Trophoblast cell (in vitro differentiated cells and primary cell): Measurements from ENCODE around the gene CAAP1.

Experiments used
- DNase-seq, 2 donors: peaks; one replicate each; pipeline ENCODE4 v3.0.0-alpha.2; 2016
- H2AFZ ChIP-seq: 2 replicates; pipeline ENCODE4 v1.6.1; 2013; ENCODE audit warnings: low read length, moderate library complexity, mild to moderate bottlenecking; ENCODE audit not compliant: insufficient read depth, poor library complexity
- H2AK5ac ChIP-seq: 2 replicates; pipeline ENCODE4 v1.6.1; 2013; ENCODE audit warnings: mild to moderate bottlenecking, low read length
- H2BK120ac ChIP-seq: 2 replicates; pipeline ENCODE4 v1.6.1; 2013; ENCODE audit warnings: low read length, mild to moderate bottlenecking, moderate library complexity; ENCODE audit not compliant: insufficient read depth, poor library complexity
- H2BK12ac ChIP-seq: 2 replicates; pipeline ENCODE4 v1.6.1; 2013; ENCODE audit warnings: mild to moderate bottlenecking, low read length, moderate library complexity
- H2BK5ac ChIP-seq: 2 replicates; pipeline ENCODE4 v1.6.1; 2013; ENCODE audit warnings: low read length, low read depth, moderate library complexity, mild to moderate bottlenecking; ENCODE audit not compliant: poor library complexity
- H3K14ac ChIP-seq: 2 replicates; pipeline ENCODE4 v1.6.1; 2013; ENCODE audit warnings: mild to moderate bottlenecking, low read length
- H3K18ac ChIP-seq: 2 replicates; pipeline ENCODE4 v1.6.1; 2013; ENCODE audit warnings: mild to moderate bottlenecking, low read length
- H3K23ac ChIP-seq: 2 replicates; pipeline ENCODE4 v1.6.1; 2013; ENCODE audit warnings: low read length
- H3K27ac ChIP-seq: 2 replicates; pipeline ENCODE4 v1.5.1; 2013; ENCODE audit warnings: low read depth, mild to moderate bottlenecking, inconsistent platforms, low read length, moderate library complexity
- H3K27me3 ChIP-seq: 2 replicates; pipeline ENCODE4 v1.6.1; 2013; ENCODE audit warnings: inconsistent platforms, mild to moderate bottlenecking, low read length, moderate library complexity; ENCODE audit not compliant: insufficient read depth
- H3K36me3 ChIP-seq, 2 experiments: 1 replicate in 1 of 2; 2 replicates in 1 of 2; pipeline ENCODE4 v1.6.1; 2013; ENCODE audit warnings: low read length in 2 of 2, mild to moderate bottlenecking in 2 of 2, moderate library complexity in 1 of 2; ENCODE audit not compliant: insufficient read depth in 2 of 2, control insufficient read depth in 1 of 2
- H3K4ac ChIP-seq: 2 replicates; pipeline ENCODE4 v1.6.1; 2013; ENCODE audit warnings: low read depth, mild to moderate bottlenecking, low read length, moderate library complexity
- H3K4me1 ChIP-seq, 2 experiments: 1 replicate in 1 of 2; 2 replicates in 1 of 2; pipeline ENCODE4 v1.6.1; 2013; ENCODE audit warnings: low read length in 2 of 2, mild to moderate bottlenecking in 2 of 2, moderate library complexity in 1 of 2; ENCODE audit not compliant: insufficient read depth in 2 of 2, control insufficient read depth in 1 of 2
- H3K4me2 ChIP-seq: 2 replicates; pipeline ENCODE4 v1.6.1; 2013; ENCODE audit warnings: inconsistent platforms, mild to moderate bottlenecking, low read length, moderate library complexity
- H3K4me3 ChIP-seq: 2 replicates; pipeline ENCODE4 v1.5.1; 2013; ENCODE audit warnings: mild to moderate bottlenecking, low read depth, low read length, inconsistent platforms
- H3K79me1 ChIP-seq: one replicate; pipeline ENCODE4 v1.6.1; 2013; ENCODE audit warnings: low read length
- H3K79me2 ChIP-seq: 2 replicates; pipeline ENCODE4 v1.6.1; 2013; ENCODE audit warnings: low read length, mild to moderate bottlenecking; ENCODE audit not compliant: control insufficient read depth, insufficient read depth, poor library complexity
- H3K9ac ChIP-seq: 2 replicates; pipeline ENCODE4 v1.6.1; 2013; ENCODE audit warnings: mild to moderate bottlenecking, low read length
- H3K9me3 ChIP-seq: 2 replicates; pipeline ENCODE4 v1.6.1; 2013; ENCODE audit warnings: low read depth, mild to moderate bottlenecking, control low read depth, inconsistent platforms, low read length; ENCODE audit not compliant: insufficient read depth
- H4K12ac ChIP-seq: 2 replicates; pipeline ENCODE4 v1.6.1; 2013; ENCODE audit warnings: low read depth, mild to moderate bottlenecking, low read length, moderate library complexity
- H4K8ac ChIP-seq: 2 replicates; pipeline ENCODE4 v1.6.1; 2013; ENCODE audit warnings: low read depth, mild to moderate bottlenecking, low read length, moderate library complexity
- H4K91ac ChIP-seq: one replicate; pipeline ENCODE4 v1.6.1; 2013; ENCODE audit warnings: low read depth, mild to moderate bottlenecking, low read length, moderate library complexity
- WGBS: extraction: QIAGEN DNeasy Blood & Tissue Kit; methylation state at CpG from one replicate; pipeline ENCODE4 v1.1.7; 2013; ENCODE audit warnings: missing lambda C conversion rate; ENCODE audit not compliant: insufficient read length, insufficient coverage; ENCODE audit errors: extremely low coverage; 5-methylcytosine and 5-hydroxymethylcytosine counted together

Gene CAAP1

DNA sequence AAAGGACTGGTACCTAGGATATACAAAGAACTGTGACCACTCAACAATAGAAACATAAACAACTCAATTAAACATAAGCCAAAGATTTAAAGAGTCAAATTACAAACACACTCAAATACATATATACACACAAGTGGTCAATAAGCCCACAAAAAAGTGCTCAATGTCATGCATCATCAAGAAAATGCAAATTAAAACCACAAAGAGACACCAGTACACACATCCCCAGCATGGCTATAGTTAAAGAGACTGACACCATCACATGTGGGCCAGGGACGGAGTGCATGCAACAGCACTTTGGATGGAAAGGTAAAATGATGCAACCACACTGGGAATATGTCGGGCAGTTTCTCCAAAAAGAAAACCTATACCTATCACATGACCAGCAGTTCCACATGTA lies 89.7 kb downstream of the CAAP1 start:
- Histone ChIP-seq H3K14ac (no peak overlapping the region), H3K79me1 (no peaks in the 10 kb centered on the region), H3K23ac (no peak overlapping the region), H3K27ac (no peak overlapping the region), H4K12ac (no peak overlapping the region), H2AK5ac (no peak overlapping the region), H3K4me2 (no peak overlapping the region), H3K4me3 (no peak overlapping the region), H3K79me2 (no peaks in the 10 kb centered on the region), H3K36me3 (no peaks in the 10 kb centered on the region), H3K18ac (no peak overlapping the region), H2AFZ (no peak overlapping the region), H2BK5ac (no peak overlapping the region), H3K4me1 (no peaks in the 10 kb centered on the region), H4K8ac (no peak overlapping the region), H3K27me3 (no peaks in the 10 kb centered on the region), H3K9ac (no peak overlapping the region), H2BK120ac (no peak overlapping the region), H2BK12ac (no peak overlapping the region), H3K9me3 (no peaks in the 10 kb centered on the region), H4K91ac (no peak overlapping the region), H3K4ac (no peak overlapping the region)
- no peak for DNase-seq
- no CpG with 5 or more reads among the region's 2 CpGs for WGBS

DNA sequence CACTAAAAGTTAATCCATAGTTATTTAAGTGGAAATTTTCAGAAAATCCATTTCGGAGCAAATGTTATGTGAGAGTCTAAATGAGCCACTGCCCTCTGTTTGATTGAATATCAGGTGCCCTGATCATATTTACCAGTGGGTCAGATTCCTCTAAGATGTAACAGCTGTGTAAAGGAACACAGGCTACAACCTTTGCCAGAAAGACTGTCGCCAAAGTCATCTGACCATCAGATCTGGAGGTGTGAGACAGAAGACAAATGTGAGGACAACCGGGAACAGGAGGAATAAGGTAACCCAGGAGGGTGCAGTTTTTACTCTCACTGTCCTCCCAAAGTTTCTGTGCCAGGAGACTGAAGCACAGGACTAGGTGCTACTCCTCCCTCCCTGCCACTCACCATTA lies 90.8 kb downstream of the CAAP1 start:
- Histone ChIP-seq H3K79me2 (no peaks in the 10 kb centered on the region), H3K27ac (no peak overlapping the region), H3K36me3 (no peaks in the 10 kb centered on the region), H3K9ac (no peak overlapping the region), H3K23ac (no peak overlapping the region), H2AK5ac (no peak overlapping the region), H3K4me1 (no peaks in the 10 kb centered on the region), H4K12ac (no peak overlapping the region), H3K9me3 (no peaks in the 10 kb centered on the region), H3K4me3 (no peak overlapping the region), H2BK12ac (no peak overlapping the region), H3K79me1 (no peaks in the 10 kb centered on the region), H3K27me3 (no peaks in the 10 kb centered on the region), H4K8ac (no peak overlapping the region), H2BK5ac (no peak overlapping the region), H3K14ac (no peak overlapping the region), H3K18ac (no peak overlapping the region), H4K91ac (no peak overlapping the region), H3K4ac (no peak overlapping the region), H2BK120ac (no peak overlapping the region), H2AFZ (no peak overlapping the region), H3K4me2 (no peak overlapping the region)
- no CpG with 5 or more reads among the region's 3 CpGs for WGBS
- DNase-seq: no peak

DNA sequence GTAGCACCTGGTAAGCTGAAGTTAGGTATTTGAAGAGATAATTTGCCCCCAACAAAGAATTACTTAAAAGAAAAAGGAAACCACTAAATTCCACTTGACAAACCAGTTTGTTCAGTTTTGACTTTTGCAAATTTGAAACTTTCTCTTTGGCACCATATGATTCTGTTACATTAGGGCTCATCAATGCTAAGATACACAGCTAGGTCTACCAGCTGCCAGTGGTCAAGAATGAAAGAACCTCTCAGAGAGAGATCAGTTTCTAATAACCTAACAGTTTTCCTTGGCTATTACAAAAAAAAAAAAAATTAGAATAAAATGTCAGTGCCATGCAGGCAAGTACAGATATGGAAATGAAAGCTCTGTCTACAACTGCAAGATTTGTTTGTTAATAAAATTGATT lies 92.3 kb downstream of the CAAP1 start:
- Histone ChIP-seq H3K9me3 (no peaks in the 10 kb centered on the region), H2AK5ac (no peak overlapping the region), H2AFZ (no peak overlapping the region), H4K12ac (no peak overlapping the region), H4K8ac (no peak overlapping the region), H3K14ac (no peak overlapping the region), H3K27ac (no peak overlapping the region), H3K79me2 (no peaks in the 10 kb centered on the region), H3K27me3 (no peaks in the 10 kb centered on the region), H3K4me1 (no peaks in the 10 kb centered on the region), H3K23ac (no peak overlapping the region), H4K91ac (no peak overlapping the region), H3K36me3 (no peaks in the 10 kb centered on the region), H3K18ac (no peak overlapping the region), H3K9ac (no peak overlapping the region), H3K4me3 (no peak overlapping the region), H2BK5ac (no peak overlapping the region), H3K4ac (no peak overlapping the region), H2BK120ac (no peak overlapping the region), H3K4me2 (no peak overlapping the region), H2BK12ac (no peak overlapping the region), H3K79me1 (no peaks in the 10 kb centered on the region)
- peak in 1 of 2 donors; percentile 4 for DNase-seq

DNA sequence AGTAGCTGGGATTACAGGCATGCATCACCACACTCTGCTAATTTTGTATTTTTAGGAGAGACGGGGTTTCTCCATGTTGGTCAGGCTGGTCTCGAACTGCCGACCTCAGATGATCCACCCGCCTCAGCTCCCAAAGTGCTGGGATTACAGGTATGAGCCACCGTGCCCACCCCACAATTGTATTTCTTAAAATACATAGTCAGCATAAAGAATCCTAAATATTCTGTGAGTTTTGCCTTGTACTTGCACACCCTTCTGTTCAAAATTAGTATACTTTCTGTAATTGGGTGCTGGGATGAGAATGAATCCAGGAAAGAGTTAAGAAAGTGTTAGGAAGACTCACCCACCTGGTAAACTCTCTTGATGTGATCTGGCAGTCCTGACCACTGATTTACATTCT lies 101.3 kb downstream of the CAAP1 start:
- H3K27ac ChIP-seq: no peak overlapping the region
- H2AFZ ChIP-seq: no peak overlapping the region
- H3K79me1 ChIP-seq: no peaks in the 10 kb centered on the region
- H2BK12ac ChIP-seq: no peak overlapping the region
- no peak for DNase-seq
- no peak overlapping the region for H3K14ac ChIP-seq
- no CpG with 5 or more reads among the region's 5 CpGs for WGBS
- H3K4me3 ChIP-seq: no peak overlapping the region
- H4K91ac ChIP-seq: no peak overlapping the region
- H3K36me3 ChIP-seq: no peaks in the 10 kb centered on the region
- H3K9me3 ChIP-seq: no peaks in the 10 kb centered on the region
- H4K8ac ChIP-seq: no peak overlapping the region
- no peaks in the 10 kb centered on the region for H3K4me1 ChIP-seq
- H3K79me2 ChIP-seq: no peaks in the 10 kb centered on the region
- H3K27me3 ChIP-seq: no peaks in the 10 kb centered on the region
- H3K4me2 ChIP-seq: no peak overlapping the region
- no peak overlapping the region for H3K4ac ChIP-seq
- no peak overlapping the region for H2BK120ac ChIP-seq
- no peak overlapping the region for H2BK5ac ChIP-seq
- no peak overlapping the region for H3K23ac ChIP-seq
- no peak overlapping the region for H3K9ac ChIP-seq
- H4K12ac ChIP-seq: no peak overlapping the region
- no peak overlapping the region for H3K18ac ChIP-seq
- H2AK5ac ChIP-seq: no peak overlapping the region
